ENCODE measurements around the gene CPZ.
A peak's percentile ranks its signal among the peaks of the same experiment; 100 is the strongest.

The CPZ gene

GRCh38 chr4:8644966-8645752 is 52.6 kb downstream of the CPZ start:
- no peaks in the 10 kb centered on the region for H3K9me3 ChIP-seq (ENCODE audit: severe bottlenecking)
- no peaks in the 10 kb centered on the region for H3K4me1 ChIP-seq (ENCODE audit: insufficient read depth, poor library complexity, severe bottlenecking)
- peaks cover 44% of the 10 kb centered on the region for H3K27me3 ChIP-seq (ENCODE audit: insufficient read depth, poor library complexity, severe bottlenecking)
- TF ChIP-seq CTCF (IDR thresholded peaks at IDR 0.05; ENCODE audit: poor library complexity, severe bottlenecking): no peak
- ATAC-seq (ENCODE audit: low read depth) (no peak), DNase-seq (ENCODE audit: low spot score) (peak; percentile 60)
- H3K36me3 ChIP-seq (ENCODE audit: low read depth): no peaks in the 10 kb centered on the region
- H3K4me3 ChIP-seq (ENCODE audit: severe bottlenecking): no peak overlapping the region
- no peak overlapping the region for H3K27ac ChIP-seq (ENCODE audit: poor library complexity, severe bottlenecking)

GRCh38 chr4:8645753-8646124 is 53.2 kb downstream of the CPZ start:
- DNase-seq (ENCODE audit: low spot score) (peak; percentile 22), ATAC-seq (ENCODE audit: low read depth) (no peak)
- Histone ChIP-seq H3K4me1 (ENCODE audit: insufficient read depth, poor library complexity, severe bottlenecking) (no peaks in the 10 kb centered on the region), H3K27me3 (ENCODE audit: insufficient read depth, poor library complexity, severe bottlenecking) (peaks cover 50% of the 10 kb centered on the region), H3K27ac (ENCODE audit: poor library complexity, severe bottlenecking) (no peak overlapping the region), H3K9me3 (ENCODE audit: severe bottlenecking) (no peaks in the 10 kb centered on the region), H3K36me3 (ENCODE audit: low read depth) (no peaks in the 10 kb centered on the region), H3K4me3 (ENCODE audit: severe bottlenecking) (no peak overlapping the region)
- no peak for TF ChIP-seq CTCF (IDR thresholded peaks at IDR 0.05; ENCODE audit: poor library complexity, severe bottlenecking)

- DNase-seq (ENCODE audit: low spot score) (peak; percentile 24), ATAC-seq (ENCODE audit: low read depth) (no peak)
- Histone ChIP-seq H3K27ac (ENCODE audit: poor library complexity, severe bottlenecking) (no peak overlapping the region), H3K36me3 (ENCODE audit: low read depth) (no peaks in the 10 kb centered on the region), H3K27me3 (ENCODE audit: insufficient read depth, poor library complexity, severe bottlenecking) (peaks cover 54% of the 10 kb centered on the region), H3K4me1 (ENCODE audit: insufficient read depth, poor library complexity, severe bottlenecking) (no peaks in the 10 kb centered on the region), H3K4me3 (ENCODE audit: severe bottlenecking) (no peak overlapping the region), H3K9me3 (ENCODE audit: severe bottlenecking) (no peaks in the 10 kb centered on the region)
- TF ChIP-seq CTCF (IDR thresholded peaks at IDR 0.05; ENCODE audit: poor library complexity, severe bottlenecking): no peak
These were observed 53.9 kb downstream of the CPZ start for GRCh38 chr4:8646296-8647093.

- ATAC-seq (ENCODE audit: low read depth) (no peak), DNase-seq (ENCODE audit: low spot score) (peak; percentile 28)
- Histone ChIP-seq H3K9me3 (ENCODE audit: severe bottlenecking) (no peaks in the 10 kb centered on the region), H3K4me3 (ENCODE audit: severe bottlenecking) (no peak overlapping the region), H3K36me3 (ENCODE audit: low read depth) (no peaks in the 10 kb centered on the region), H3K27ac (ENCODE audit: poor library complexity, severe bottlenecking) (no peak overlapping the region), H3K27me3 (ENCODE audit: insufficient read depth, poor library complexity, severe bottlenecking) (peaks cover 60% of the 10 kb centered on the region), H3K4me1 (ENCODE audit: insufficient read depth, poor library complexity, severe bottlenecking) (no peaks in the 10 kb centered on the region)
- no peak for TF ChIP-seq CTCF (IDR thresholded peaks at IDR 0.05; ENCODE audit: poor library complexity, severe bottlenecking)
These were observed 54.6 kb downstream of the CPZ start for GRCh38 chr4:8647094-8647570.
